Measurements from ENCODE around the gene SLC7A8. TPM values are rescaled to one million over a fixed set of nuclear protein-coding genes. Genes with fewer than 3 reads are reported as not detected.

Gene SLC7A8
- total RNA-seq, 1 donor from 2014 or later: 56.5 TPM

GRCh38 chr14:23177181-23177580, 6.3 kb downstream of the SLC7A8 start:
- Histone ChIP-seq H3K4me3 (no peak overlapping the region), H3K36me3 (no peaks in the 10 kb centered on the region), H3K9ac (peak overlapping the region; percentile 14), H2AFZ (replicated peaks) (no peak overlapping the region), H3K4me2 (no peak overlapping the region), H3F3A (ENCODE audit: low read depth) (peaks cover 48% of the 10 kb centered on the region), H3K4me1 (peaks cover 54% of the 10 kb centered on the region), H3K27me3 (no peaks in the 10 kb centered on the region), H4K20me1 (ENCODE audit: low read depth) (no peaks in the 10 kb centered on the region), H3K9me3 (ENCODE audit: low read depth) (no peaks in the 10 kb centered on the region), H3K79me2 (ENCODE audit: low read depth) (peaks cover 87% of the 10 kb centered on the region), H3K27ac (peak overlapping the region; percentile 57)
- H3K9me3 Mint-ChIP-seq: no peaks in the 10 kb centered on the region
- no peak for TF ChIP-seq CTCF (IDR thresholded peaks at IDR 0.05)
- TF ChIP-seq EZH2phosphoT487 (IDR thresholded peaks at IDR 0.05): no peak
- no peak for TF ChIP-seq EZH2 (IDR thresholded peaks at IDR 0.05)
- no peak overlapping the region for H3K27ac Mint-ChIP-seq
- peaks cover 47% of the 10 kb centered on the region for H3K4me1 Mint-ChIP-seq
- H3K27me3 Mint-ChIP-seq (ENCODE audit: insufficient read depth, low read depth): peaks cover 3% of the 10 kb centered on the region
- no peak for DNase-seq (ENCODE audit: low spot score)
- no peak overlapping the region for H3K4me3 Mint-ChIP-seq
- peaks cover 10% of the 10 kb centered on the region for H3K36me3 Mint-ChIP-seq

- Histone ChIP-seq H2AFZ (replicated peaks) (no peak overlapping the region), H3K4me1 (peaks cover 48% of the 10 kb centered on the region), H3K27me3 (no peaks in the 10 kb centered on the region), H3K79me2 (ENCODE audit: low read depth) (peaks cover 78% of the 10 kb centered on the region), H3K36me3 (no peaks in the 10 kb centered on the region), H4K20me1 (ENCODE audit: low read depth) (no peaks in the 10 kb centered on the region), H3K9ac (no peak overlapping the region), H3K27ac (peak overlapping the region; percentile 92), H3K4me2 (no peak overlapping the region), H3K4me3 (no peak overlapping the region), H3F3A (ENCODE audit: low read depth) (peaks cover 41% of the 10 kb centered on the region), H3K9me3 (ENCODE audit: low read depth) (no peaks in the 10 kb centered on the region)
- no peak overlapping the region for H3K27ac Mint-ChIP-seq
- TF ChIP-seq EZH2phosphoT487 (IDR thresholded peaks at IDR 0.05) (no peak), EZH2 (IDR thresholded peaks at IDR 0.05) (no peak)
- no peak for DNase-seq (ENCODE audit: low spot score)
- H3K27me3 Mint-ChIP-seq (ENCODE audit: insufficient read depth, low read depth): no peaks in the 10 kb centered on the region
- peaks cover 15% of the 10 kb centered on the region for H3K36me3 Mint-ChIP-seq
- H3K4me1 Mint-ChIP-seq: peaks cover 53% of the 10 kb centered on the region
- no peaks in the 10 kb centered on the region for H3K9me3 Mint-ChIP-seq
- no peak overlapping the region for H3K4me3 Mint-ChIP-seq
Measured at GRCh38 chr14:23175823-23176222, 7.6 kb downstream of the SLC7A8 start.

GRCh38 chr14:23174296-23175184, 8.9 kb downstream of the SLC7A8 start:
- TF ChIP-seq EZH2 (IDR thresholded peaks at IDR 0.05) (no peak), EZH2phosphoT487 (IDR thresholded peaks at IDR 0.05) (no peak), CTCF (IDR thresholded peaks at IDR 0.05) (no peak)

GRCh38 chr14:23173796-23174195, 9.7 kb downstream of the SLC7A8 start:
- H3K27ac ChIP-seq: peak overlapping the region; percentile 92
- Mint-ChIP-seq H3K4me3 (no peak overlapping the region), H3K4me1 (peaks cover 41% of the 10 kb centered on the region)

More at GRCh38 chr14:23174296-23175184, 8.9 kb downstream of the SLC7A8 start:
- Histone ChIP-seq H3K4me1 (peaks cover 41% of the 10 kb centered on the region), H3K79me2 (ENCODE audit: low read depth) (peaks cover 71% of the 10 kb centered on the region), H3K9ac (no peak overlapping the region), H3K27me3 (no peaks in the 10 kb centered on the region), H3F3A (ENCODE audit: low read depth) (peaks cover 41% of the 10 kb centered on the region), H4K20me1 (ENCODE audit: low read depth) (no peaks in the 10 kb centered on the region), H2AFZ (replicated peaks) (peak overlapping the region; percentile 8), H3K36me3 (no peaks in the 10 kb centered on the region), H3K9me3 (ENCODE audit: low read depth) (no peaks in the 10 kb centered on the region), H3K27ac (peak overlapping the region; percentile 92), H3K4me3 (peak overlapping the region; percentile 1), H3K4me2 (peak overlapping the region; percentile 56)
- peak overlapping the region; percentile 74 for H3K27ac Mint-ChIP-seq
- no peaks in the 10 kb centered on the region for H3K9me3 Mint-ChIP-seq
- no peaks in the 10 kb centered on the region for H3K27me3 Mint-ChIP-seq (ENCODE audit: insufficient read depth, low read depth)
- DNase-seq (ENCODE audit: low spot score): peak; percentile 62
- peaks cover 18% of the 10 kb centered on the region for H3K36me3 Mint-ChIP-seq
- H3K4me1 Mint-ChIP-seq: peaks cover 48% of the 10 kb centered on the region
- no peak overlapping the region for H3K4me3 Mint-ChIP-seq

More at GRCh38 chr14:23173796-23174195, 9.7 kb downstream of the SLC7A8 start:
- no peaks in the 10 kb centered on the region for H3K9me3 ChIP-seq (ENCODE audit: low read depth)
- peak overlapping the region; percentile 56 for H3K4me2 ChIP-seq
- no peak for DNase-seq (ENCODE audit: low spot score)
- peaks cover 40% of the 10 kb centered on the region for H3K4me1 ChIP-seq
- no peaks in the 10 kb centered on the region for H3K36me3 ChIP-seq
- H3K9me3 Mint-ChIP-seq: no peaks in the 10 kb centered on the region
- peak overlapping the region; percentile 74 for H3K27ac Mint-ChIP-seq
- H3K4me3 ChIP-seq: peak overlapping the region; percentile 1
- no peaks in the 10 kb centered on the region for H4K20me1 ChIP-seq (ENCODE audit: low read depth)
- H3K36me3 Mint-ChIP-seq: peaks cover 16% of the 10 kb centered on the region
- no peaks in the 10 kb centered on the region for H3K27me3 Mint-ChIP-seq (ENCODE audit: insufficient read depth, low read depth)
- no peak overlapping the region for H3K9ac ChIP-seq
- H3F3A ChIP-seq (ENCODE audit: low read depth): peaks cover 41% of the 10 kb centered on the region
- TF ChIP-seq CTCF (IDR thresholded peaks at IDR 0.05) (no peak), EZH2phosphoT487 (IDR thresholded peaks at IDR 0.05) (no peak), EZH2 (IDR thresholded peaks at IDR 0.05) (no peak)
- H3K79me2 ChIP-seq (ENCODE audit: low read depth): peaks cover 71% of the 10 kb centered on the region
- H2AFZ ChIP-seq (replicated peaks): no peak overlapping the region
- no peaks in the 10 kb centered on the region for H3K27me3 ChIP-seq

All from neural progenitor cell (in vitro differentiated cells).